ENCODE results near the gene CHD2.

The CHD2 gene

DNA sequence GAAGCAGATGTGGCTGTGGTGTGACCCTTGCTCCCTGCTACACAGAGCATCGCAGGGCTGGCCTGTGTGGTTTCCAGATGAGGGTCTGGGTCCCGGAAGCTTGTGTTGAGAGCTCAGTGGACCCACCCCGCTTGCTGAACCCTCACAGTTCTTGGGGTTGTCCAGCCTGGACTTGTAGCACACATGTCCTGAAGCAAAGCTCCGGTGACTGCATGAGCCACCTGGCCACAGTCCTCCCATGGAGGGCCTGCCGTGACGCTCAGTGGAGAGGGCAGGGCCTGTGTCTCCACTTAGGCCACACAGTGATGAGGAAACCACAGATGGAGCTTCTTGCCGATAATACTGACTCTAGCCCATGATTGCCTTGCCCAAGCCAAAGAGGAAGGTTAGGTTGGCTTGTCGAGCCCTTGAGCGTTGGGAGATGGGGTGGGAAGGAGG is 126.3 kb downstream of the CHD2 start:
- TF ChIP-seq, protein P1, sequence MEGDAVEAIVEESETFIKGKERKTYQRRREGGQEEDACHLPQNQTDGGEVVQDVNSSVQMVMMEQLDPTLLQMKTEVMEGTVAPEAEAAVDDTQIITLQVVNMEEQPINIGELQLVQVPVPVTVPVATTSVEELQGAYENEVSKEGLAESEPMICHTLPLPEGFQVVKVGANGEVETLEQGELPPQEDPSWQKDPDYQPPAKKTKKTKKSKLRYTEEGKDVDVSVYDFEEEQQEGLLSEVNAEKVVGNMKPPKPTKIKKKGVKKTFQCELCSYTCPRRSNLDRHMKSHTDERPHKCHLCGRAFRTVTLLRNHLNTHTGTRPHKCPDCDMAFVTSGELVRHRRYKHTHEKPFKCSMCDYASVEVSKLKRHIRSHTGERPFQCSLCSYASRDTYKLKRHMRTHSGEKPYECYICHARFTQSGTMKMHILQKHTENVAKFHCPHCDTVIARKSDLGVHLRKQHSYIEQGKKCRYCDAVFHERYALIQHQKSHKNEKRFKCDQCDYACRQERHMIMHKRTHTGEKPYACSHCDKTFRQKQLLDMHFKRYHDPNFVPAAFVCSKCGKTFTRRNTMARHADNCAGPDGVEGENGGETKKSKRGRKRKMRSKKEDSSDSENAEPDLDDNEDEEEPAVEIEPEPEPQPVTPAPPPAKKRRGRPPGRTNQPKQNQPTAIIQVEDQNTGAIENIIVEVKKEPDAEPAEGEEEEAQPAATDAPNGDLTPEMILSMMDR (IDR thresholded peaks at IDR 0.05; ENCODE audit: borderline replicate concordance, insufficient read depth, low read depth, low read length), result no peak
- no peak overlapping the region for H3K4me3 ChIP-seq (ENCODE audit: low read depth, low read length)

DNA sequence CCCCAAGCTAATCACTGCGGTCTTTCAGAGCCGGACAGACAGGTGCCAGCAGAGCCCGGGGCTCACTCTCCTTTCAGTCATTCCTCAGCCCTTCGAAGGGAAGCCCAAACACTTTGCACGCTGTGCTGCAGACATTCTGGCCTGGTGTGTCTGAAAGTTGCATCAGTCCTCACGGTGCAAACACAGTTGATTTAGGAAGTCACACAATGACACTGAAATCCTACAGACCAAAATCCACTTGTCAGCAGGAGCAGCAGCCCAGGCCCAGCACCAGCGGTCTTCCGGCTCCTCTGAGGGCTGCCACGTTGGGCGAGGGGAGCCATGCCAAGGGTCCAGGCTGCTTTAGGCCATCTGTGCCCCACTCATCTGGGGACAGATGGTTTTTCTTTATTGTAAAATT is 127.3 kb downstream of the CHD2 start:
- H3K4me3 ChIP-seq (ENCODE audit: low read depth, low read length), result no peak overlapping the region
- TF ChIP-seq, protein P1 (IDR thresholded peaks at IDR 0.05; ENCODE audit: borderline replicate concordance, insufficient read depth, low read depth, low read length), result no peak

DNA sequence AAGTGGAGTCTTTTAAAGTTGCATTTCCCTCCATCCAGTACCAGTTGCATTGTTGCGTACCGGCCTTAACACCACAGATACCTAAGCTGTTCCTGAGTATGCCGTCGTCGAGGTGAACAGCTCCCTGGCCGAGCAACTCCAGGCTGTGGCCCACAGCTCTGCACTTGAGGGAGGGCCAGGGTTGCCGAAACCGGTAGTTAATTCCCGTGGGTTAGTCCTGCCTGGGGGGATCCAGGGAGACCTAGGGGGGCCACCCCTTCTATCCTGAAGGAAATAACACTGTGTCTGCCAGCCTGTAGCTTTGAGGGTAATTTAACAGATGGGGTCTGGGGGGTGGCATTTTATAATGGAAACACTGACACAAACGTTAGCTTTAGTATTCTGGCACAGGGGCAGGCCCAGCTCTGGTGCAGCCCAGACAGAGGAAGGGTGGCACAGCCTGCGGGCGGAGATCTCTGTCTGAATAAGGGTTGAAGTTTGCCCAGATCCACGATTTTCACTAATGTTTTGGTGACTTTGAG is 128.0 kb downstream of the CHD2 start:
- H3K4me3 ChIP-seq (ENCODE audit: low read depth, low read length), result no peak overlapping the region
- TF ChIP-seq, protein P1 (IDR thresholded peaks at IDR 0.05; ENCODE audit: borderline replicate concordance, insufficient read depth, low read depth, low read length), result no peak

DNA sequence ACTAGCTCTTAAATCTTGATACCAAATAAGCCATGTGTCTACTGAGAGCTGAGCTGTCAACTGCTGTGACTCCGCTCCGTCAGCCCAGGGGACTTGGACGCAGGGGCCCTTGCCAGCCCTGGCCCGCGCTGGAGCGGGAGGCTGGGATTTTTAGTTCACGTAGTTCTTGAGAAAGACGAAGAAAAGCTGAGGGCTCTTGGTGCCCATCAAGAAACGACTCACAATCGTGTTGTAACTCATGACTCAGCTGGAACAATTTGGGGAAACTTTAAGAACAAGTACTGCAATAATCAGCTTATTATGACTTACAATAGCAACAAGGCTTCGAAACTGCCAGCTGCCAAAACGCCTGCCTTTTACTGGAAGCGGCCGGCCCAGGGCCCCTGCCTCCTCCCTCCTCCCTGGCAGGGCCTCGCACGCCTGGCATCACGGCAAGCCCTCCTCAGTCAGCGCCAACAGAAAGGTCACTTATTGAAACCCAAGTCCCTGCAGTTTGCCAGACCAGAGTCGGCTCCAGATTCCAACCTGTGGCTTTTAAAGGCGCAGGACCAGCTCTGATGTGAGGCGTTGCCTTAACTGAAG is 128.6 kb downstream of the CHD2 start:
- H3K4me3 ChIP-seq (ENCODE audit: low read depth, low read length), result no peak overlapping the region
- TF ChIP-seq, protein P1 (IDR thresholded peaks at IDR 0.05; ENCODE audit: borderline replicate concordance, insufficient read depth, low read depth, low read length), result no peak

DNA sequence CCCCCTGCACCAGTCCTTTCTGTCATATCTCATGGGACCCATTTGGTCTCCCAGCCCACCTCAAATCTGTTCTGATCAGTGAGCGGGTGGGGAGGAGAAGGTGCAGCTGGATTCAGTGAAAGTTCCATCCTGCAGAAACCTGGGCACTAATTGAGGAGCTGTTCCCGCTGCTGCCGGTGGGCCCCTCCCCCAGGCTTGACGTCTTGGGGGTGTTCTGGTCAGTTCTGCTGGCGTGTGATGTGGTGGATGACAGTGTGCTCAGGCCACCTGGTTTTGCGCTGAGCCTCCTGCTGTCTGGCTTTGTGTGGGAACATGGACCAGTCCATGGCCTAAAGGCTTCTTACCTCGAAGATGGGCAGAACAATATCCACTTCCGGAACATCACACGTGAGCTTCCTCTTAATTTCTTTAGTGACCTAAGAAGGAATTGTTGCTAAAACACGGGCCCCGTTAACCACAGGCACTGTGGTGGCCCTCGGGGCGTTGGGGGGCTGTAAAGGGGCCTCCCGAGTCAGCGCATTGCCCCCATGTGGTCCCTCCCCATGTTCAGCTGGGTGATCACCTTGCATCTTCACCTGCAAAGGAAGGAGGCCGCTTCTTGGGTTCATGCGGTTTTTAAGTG is 129.2 kb downstream of the CHD2 start:
- TF ChIP-seq, protein P1 (IDR thresholded peaks at IDR 0.05; ENCODE audit: borderline replicate concordance, insufficient read depth, low read depth, low read length), result no peak
- H3K4me3 ChIP-seq (ENCODE audit: low read depth, low read length), result no peak overlapping the region

DNA sequence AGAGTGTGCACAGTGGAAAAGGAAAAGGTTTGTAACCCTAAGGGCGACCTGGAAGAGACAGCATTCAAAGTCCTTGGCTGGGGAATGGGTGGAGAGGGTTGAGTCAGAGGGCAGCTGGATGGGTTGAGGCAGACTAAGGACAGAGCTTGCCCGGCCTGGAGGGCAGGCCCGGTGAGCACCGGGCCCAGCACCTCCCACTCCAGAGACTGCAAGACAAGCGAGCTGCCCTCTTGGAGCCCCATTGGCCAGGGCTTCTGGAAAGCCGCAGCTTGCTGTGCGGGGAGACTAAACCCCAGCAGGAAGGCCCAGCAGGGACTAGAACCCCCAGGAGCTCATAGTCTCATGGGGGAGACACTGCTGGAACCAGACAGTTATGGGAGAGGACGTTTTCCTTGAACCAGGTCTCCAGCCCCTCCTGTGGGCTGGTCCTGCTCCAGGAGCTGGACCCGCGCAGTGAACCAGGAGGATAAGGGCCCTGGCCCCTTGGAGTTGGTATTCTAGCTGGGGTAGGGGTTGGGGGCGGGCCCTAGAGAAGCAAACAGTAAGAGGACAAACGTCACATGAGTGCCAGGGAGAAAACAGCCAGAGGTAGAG is 129.8 kb downstream of the CHD2 start:
- TF ChIP-seq, protein P1 (IDR thresholded peaks at IDR 0.05; ENCODE audit: borderline replicate concordance, insufficient read depth, low read depth, low read length), result no peak
- no peak overlapping the region for H3K4me3 ChIP-seq (ENCODE audit: low read depth, low read length)
